K562 (cell line): ENCODE data around the gene KCTD16. TPM values are rescaled to one million over a fixed set of nuclear protein-coding genes. Genes with fewer than 3 reads are reported as not detected.

Experiments used
- ATAC-seq: fragments of 200-7000 bp; cut with Tn5 transposase; 3 replicates; pipeline ENCODE4 v1.9.1; 2020; ENCODE audit warnings: moderate library complexity
- BruUV-seq: library from RNA; stranded (reverse); fragments of 400-500 nt; replicated peaks from 2 replicates; lab custom pipeline; 2021; lab: Mats Ljungman, UMichigan
- CTCF ChIA-PET: fragments of 300-600 bp; formaldehyde crosslinking; extraction: SDS; loops from one replicate; lab custom pipeline; 2021; ENCODE audit warnings: low intra/inter-chr PET ratio; lab: Yijun Ruan, JAX
- POLR2A ChIA-PET: fragments of 300-600, 350-650 bp; sonication (Branson Sonifier 250); formaldehyde crosslinking; extraction: SDS; loops from one replicate; lab custom pipeline; 2021; ENCODE audit warnings: antibody characterized with exemption, inconsistent platforms; lab: Yijun Ruan, JAX
- DNase-seq, 4 experiments: peaks; one replicate each; pipeline versions ENCODE4 v3.0.0 to v3.0.0-alpha.2; 2011 to 2018; ENCODE audit warnings: low spot score in 3 of 4, mixed read lengths in 3 of 4; ENCODE audit errors: extremely low read depth in 1 of 4
- FAIRE-seq: peaks from 2 replicates; lab custom pipeline; 2011; peaks lifted over from hg19 to GRCh38; lab: Jason Lieb, UNC
- H2AFZ ChIP-seq: 2 replicates; pipeline ENCODE4 v1.6.0; 2011; ENCODE audit warnings: low read depth, low read length, control low read depth, inconsistent platforms
- H3K27ac ChIP-seq: fragments of 200-600 bp; 3 replicates; pipeline ENCODE4 v1.8.0; 2011; ENCODE audit warnings: low read depth, mild to moderate bottlenecking, control low read depth, inconsistent platforms, low read length, moderate library complexity, mixed read lengths; ENCODE audit errors: extremely low read depth
- H3K27me3 ChIP-seq, 2 experiments: fragments of 300-600 bp in 1 of 2; 2 replicates in 1 of 2; 3 replicates in 1 of 2; pipeline versions ENCODE4 v1.6.0 to v1.8.0; 2011; ENCODE audit warnings: inconsistent platforms in 2 of 2, low read length in 2 of 2, mild to moderate bottlenecking in 1 of 2, mixed read lengths in 1 of 2, moderate library complexity in 1 of 2; ENCODE audit not compliant: control insufficient read depth in 2 of 2, insufficient read depth in 2 of 2
- H3K36me3 ChIP-seq: fragments of 300-600 bp; 3 replicates; pipeline ENCODE4 v1.8.0; 2011; ENCODE audit warnings: mild to moderate bottlenecking, low read length, inconsistent platforms; ENCODE audit not compliant: control insufficient read depth, insufficient read depth
- H3K4me1 ChIP-seq, 2 experiments: fragments of 200-600 bp in 1 of 2; replicated peaks in 1 of 2; 2 replicates in 1 of 2; 3 replicates in 1 of 2; pipeline versions ENCODE4 v1.5.1 to v1.8.0; 2011; ENCODE audit warnings: inconsistent platforms in 2 of 2, low read length in 2 of 2, mild to moderate bottlenecking in 1 of 2, mixed read lengths in 1 of 2, moderate library complexity in 1 of 2; ENCODE audit not compliant: control insufficient read depth in 2 of 2, insufficient read depth in 2 of 2
- H3K4me2 ChIP-seq: 2 replicates; pipeline ENCODE4 v1.6.1; 2011; ENCODE audit warnings: low read length, control low read depth, inconsistent platforms, mixed read lengths; ENCODE audit not compliant: insufficient read depth
- H3K4me3 ChIP-seq: fragments of 200-600 bp; sonication (generic), shearing (Covaris generic); 2 replicates; pipeline ENCODE4 v1.5.1; 2016; ENCODE audit warnings: control low read depth, inconsistent platforms
- H3K79me2 ChIP-seq: fragments of 200-600 bp; 3 replicates; pipeline ENCODE4 v1.8.0; 2011; ENCODE audit warnings: low read length, inconsistent platforms; ENCODE audit not compliant: control insufficient read depth, insufficient read depth
- H3K9ac ChIP-seq, 2 experiments: 2 replicates each; pipeline versions ENCODE4 v1.6.0 to v1.6.1; 2011; ENCODE audit warnings: low read depth in 2 of 2, low read length in 2 of 2, control low read depth in 1 of 2, inconsistent platforms in 1 of 2, mild to moderate bottlenecking in 1 of 2, mixed read lengths in 1 of 2; ENCODE audit not compliant: insufficient read depth in 1 of 2
- H3K9me1 ChIP-seq: one replicate; pipeline ENCODE4 v1.6.0; 2011; ENCODE audit warnings: inconsistent platforms, mild to moderate bottlenecking, low read length, moderate library complexity; ENCODE audit not compliant: control insufficient read depth, insufficient read depth
- H3K9me3 ChIP-seq: replicated peaks from 2 replicates; pipeline ENCODE4 v1.5.1; 2011; ENCODE audit warnings: low read depth, low read length, inconsistent platforms; ENCODE audit not compliant: control insufficient read depth, insufficient read depth
- H4K20me1 ChIP-seq: replicated peaks from 2 replicates; pipeline ENCODE4 v1.6.1; 2011; ENCODE audit warnings: low read length, inconsistent platforms, mixed read lengths; ENCODE audit not compliant: control insufficient read depth, insufficient read depth
- ESRRA ChIP-seq: fragments of 450-650 bp; IDR thresholded peaks from 2 replicates; pipeline ENCODE4 v1.6.1; 2014; ENCODE audit warnings: low read depth, mild to moderate bottlenecking, moderate library complexity, borderline replicate concordance
- EWSR1 ChIP-seq: fragments of 450-650 bp; IDR thresholded peaks from 2 replicates; pipeline ENCODE4 v1.6.1; 2018; ENCODE audit warnings: borderline replicate concordance, mild to moderate bottlenecking, low read depth, moderate library complexity; ENCODE audit not compliant: partially characterized antibody
- HEY1 ChIP-seq: fragments of 250-450 bp; sonication (Bioruptor Pico); IDR thresholded peaks from 2 replicates; pipeline ENCODE4 v1.5.0; 2020; ENCODE audit warnings: mild to moderate bottlenecking, moderate library complexity, borderline replicate concordance
- TARDBP ChIP-seq: fragments of 450-650 bp; IDR thresholded peaks from 2 replicates; pipeline ENCODE4 v1.6.1; 2016
- TBL1XR1 ChIP-seq, 2 experiments: IDR thresholded peaks; 2 replicates each; pipeline ENCODE4 v1.6.1; 2012; ENCODE audit warnings: improper control_type of control experiment in 2 of 2, low read length in 2 of 2, mild to moderate bottlenecking in 1 of 2
- WGBS: fragments of 100-300 bp; shearing (Covaris generic); methylation state at CpG from one replicate; pipeline ENCODE4 v1.1.6; 2016; ENCODE audit warnings: low coverage, mixed read lengths; ENCODE audit not compliant: insufficient coverage; ENCODE audit errors: missing lambda C conversion rate; 5-methylcytosine and 5-hydroxymethylcytosine counted together
- in situ Hi-C: fragments of 300-500 bp; cut with MboI; formaldehyde crosslinking; loops from 4 replicates; pipeline ENCODE4 v1.15.0; 2018; ENCODE audit warnings: inconsistent platforms, mixed read lengths
- intact Hi-C: fragments of 100-400 bp; cut with micrococcal nuclease; formaldehyde crosslinking; loops from 2 replicates; pipeline ENCODE4 v1.14.2; 2022
- polyA plus RNA-seq, 8 experiments: library from polyadenylated mRNA; depleted of rRNA in 4 of 8; stranded (reverse) in 5 of 8; unstranded in 3 of 8; fragments of >200 nt; fragmentation: Nextera tagmentation in 2 of 8; fragmentation: Illumina TruSeq in 1 of 8; extraction: Ambion mirVana in 2 of 8; extraction: Trizol in 1 of 8; gene quantifications; 2 replicates each; pipeline versions ENCODE4 v1.2.1 to v1.2.3, GENCODE V29; 2011 to 2014; ENCODE audit warnings: inconsistent platforms in 1 of 8, missing spikeins in 1 of 8
- total RNA-seq, 7 experiments: library from RNA; depleted of rRNA in 6 of 7; stranded (reverse); fragments of >200 nt in 6 of 7; fragmentation: Illumina TruSeq in 2 of 7; extraction: Trizol in 2 of 7; gene quantifications; 2 replicates each; pipeline versions ENCODE4 v1.2.1 to v1.2.3, GENCODE V29; 2011 to 2021; ENCODE audit warnings: low replicate concordance in 1 of 7
- TF ChIP-seq, protein P1 (sequence below): fragments of 250-450 bp; sonication (Bioruptor Pico); IDR thresholded peaks from 2 replicates; pipeline ENCODE4 v1.8.0; 2021; ENCODE audit warnings: borderline replicate concordance, mild to moderate bottlenecking, moderate library complexity; ENCODE audit not compliant: poor library complexity, severe bottlenecking
- TF ChIP-seq, protein P2 (sequence below): sonication (generic); formaldehyde crosslinking; IDR thresholded peaks from 2 replicates; pipeline ENCODE4 v1.8.0; 2022; ENCODE audit warnings: missing genetic modification reagents, mild to moderate bottlenecking, borderline replicate concordance
- TF ChIP-seq, protein P3 (sequence below): fragments of 450-650 bp; IDR thresholded peaks from 2 replicates; pipeline ENCODE4 v1.6.1; 2016; ENCODE audit warnings: mild to moderate bottlenecking, moderate library complexity
- TF ChIP-seq, protein P4 (sequence below): IDR thresholded peaks from 2 replicates; pipeline ENCODE4 v1.6.1; 2011; ENCODE audit not compliant: insufficient read length; ENCODE audit errors: extremely low read depth

Gene KCTD16
- total and polyA plus RNA-seq, 9 of the 15 experiments (the other 6 are each of a cell fraction or from before 2014, with no cell fraction given): 0.04 TPM; not detected in 8

DNA sequence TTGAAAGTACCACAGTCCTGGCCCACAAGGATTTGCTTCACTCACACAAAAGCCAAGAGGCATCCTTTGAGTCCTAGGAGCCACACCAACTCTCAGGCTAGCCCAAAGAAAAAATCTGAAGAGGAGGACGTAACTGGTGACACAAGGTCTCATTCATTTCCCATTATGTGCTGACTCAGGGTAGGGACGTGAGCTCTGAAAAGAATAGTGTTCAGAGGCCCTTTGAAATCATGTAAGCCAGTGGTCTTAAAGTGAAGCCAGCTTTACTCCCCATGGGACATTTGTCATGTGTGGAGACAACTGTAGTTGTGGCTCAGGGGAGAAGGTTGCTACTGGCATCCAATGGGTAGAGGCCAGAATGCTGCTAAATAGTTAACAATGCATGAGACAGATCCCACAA lies 332.4 kb downstream of the KCTD16 start:
- CTCF ChIA-PET: no interaction called here
- TF ChIP-seq TARDBP (no peak), ESRRA (no peak), HEY1 (CRISPR knock-in tag) (no peak), TBL1XR1 (IDR thresholded peaks at IDR 0.05; ENCODE audit: low read length in 2 of 2) (no peak), EWSR1 (no peak)
- TF ChIP-seq, protein P1, sequence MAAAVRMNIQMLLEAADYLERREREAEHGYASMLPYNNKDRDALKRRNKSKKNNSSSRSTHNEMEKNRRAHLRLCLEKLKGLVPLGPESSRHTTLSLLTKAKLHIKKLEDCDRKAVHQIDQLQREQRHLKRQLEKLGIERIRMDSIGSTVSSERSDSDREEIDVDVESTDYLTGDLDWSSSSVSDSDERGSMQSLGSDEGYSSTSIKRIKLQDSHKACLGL: no peak
- TF ChIP-seq, protein P2, sequence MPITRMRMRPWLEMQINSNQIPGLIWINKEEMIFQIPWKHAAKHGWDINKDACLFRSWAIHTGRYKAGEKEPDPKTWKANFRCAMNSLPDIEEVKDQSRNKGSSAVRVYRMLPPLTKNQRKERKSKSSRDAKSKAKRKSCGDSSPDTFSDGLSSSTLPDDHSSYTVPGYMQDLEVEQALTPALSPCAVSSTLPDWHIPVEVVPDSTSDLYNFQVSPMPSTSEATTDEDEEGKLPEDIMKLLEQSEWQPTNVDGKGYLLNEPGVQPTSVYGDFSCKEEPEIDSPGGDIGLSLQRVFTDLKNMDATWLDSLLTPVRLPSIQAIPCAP (CRISPR knock-in tag): no peak
- TF ChIP-seq, protein P3, sequence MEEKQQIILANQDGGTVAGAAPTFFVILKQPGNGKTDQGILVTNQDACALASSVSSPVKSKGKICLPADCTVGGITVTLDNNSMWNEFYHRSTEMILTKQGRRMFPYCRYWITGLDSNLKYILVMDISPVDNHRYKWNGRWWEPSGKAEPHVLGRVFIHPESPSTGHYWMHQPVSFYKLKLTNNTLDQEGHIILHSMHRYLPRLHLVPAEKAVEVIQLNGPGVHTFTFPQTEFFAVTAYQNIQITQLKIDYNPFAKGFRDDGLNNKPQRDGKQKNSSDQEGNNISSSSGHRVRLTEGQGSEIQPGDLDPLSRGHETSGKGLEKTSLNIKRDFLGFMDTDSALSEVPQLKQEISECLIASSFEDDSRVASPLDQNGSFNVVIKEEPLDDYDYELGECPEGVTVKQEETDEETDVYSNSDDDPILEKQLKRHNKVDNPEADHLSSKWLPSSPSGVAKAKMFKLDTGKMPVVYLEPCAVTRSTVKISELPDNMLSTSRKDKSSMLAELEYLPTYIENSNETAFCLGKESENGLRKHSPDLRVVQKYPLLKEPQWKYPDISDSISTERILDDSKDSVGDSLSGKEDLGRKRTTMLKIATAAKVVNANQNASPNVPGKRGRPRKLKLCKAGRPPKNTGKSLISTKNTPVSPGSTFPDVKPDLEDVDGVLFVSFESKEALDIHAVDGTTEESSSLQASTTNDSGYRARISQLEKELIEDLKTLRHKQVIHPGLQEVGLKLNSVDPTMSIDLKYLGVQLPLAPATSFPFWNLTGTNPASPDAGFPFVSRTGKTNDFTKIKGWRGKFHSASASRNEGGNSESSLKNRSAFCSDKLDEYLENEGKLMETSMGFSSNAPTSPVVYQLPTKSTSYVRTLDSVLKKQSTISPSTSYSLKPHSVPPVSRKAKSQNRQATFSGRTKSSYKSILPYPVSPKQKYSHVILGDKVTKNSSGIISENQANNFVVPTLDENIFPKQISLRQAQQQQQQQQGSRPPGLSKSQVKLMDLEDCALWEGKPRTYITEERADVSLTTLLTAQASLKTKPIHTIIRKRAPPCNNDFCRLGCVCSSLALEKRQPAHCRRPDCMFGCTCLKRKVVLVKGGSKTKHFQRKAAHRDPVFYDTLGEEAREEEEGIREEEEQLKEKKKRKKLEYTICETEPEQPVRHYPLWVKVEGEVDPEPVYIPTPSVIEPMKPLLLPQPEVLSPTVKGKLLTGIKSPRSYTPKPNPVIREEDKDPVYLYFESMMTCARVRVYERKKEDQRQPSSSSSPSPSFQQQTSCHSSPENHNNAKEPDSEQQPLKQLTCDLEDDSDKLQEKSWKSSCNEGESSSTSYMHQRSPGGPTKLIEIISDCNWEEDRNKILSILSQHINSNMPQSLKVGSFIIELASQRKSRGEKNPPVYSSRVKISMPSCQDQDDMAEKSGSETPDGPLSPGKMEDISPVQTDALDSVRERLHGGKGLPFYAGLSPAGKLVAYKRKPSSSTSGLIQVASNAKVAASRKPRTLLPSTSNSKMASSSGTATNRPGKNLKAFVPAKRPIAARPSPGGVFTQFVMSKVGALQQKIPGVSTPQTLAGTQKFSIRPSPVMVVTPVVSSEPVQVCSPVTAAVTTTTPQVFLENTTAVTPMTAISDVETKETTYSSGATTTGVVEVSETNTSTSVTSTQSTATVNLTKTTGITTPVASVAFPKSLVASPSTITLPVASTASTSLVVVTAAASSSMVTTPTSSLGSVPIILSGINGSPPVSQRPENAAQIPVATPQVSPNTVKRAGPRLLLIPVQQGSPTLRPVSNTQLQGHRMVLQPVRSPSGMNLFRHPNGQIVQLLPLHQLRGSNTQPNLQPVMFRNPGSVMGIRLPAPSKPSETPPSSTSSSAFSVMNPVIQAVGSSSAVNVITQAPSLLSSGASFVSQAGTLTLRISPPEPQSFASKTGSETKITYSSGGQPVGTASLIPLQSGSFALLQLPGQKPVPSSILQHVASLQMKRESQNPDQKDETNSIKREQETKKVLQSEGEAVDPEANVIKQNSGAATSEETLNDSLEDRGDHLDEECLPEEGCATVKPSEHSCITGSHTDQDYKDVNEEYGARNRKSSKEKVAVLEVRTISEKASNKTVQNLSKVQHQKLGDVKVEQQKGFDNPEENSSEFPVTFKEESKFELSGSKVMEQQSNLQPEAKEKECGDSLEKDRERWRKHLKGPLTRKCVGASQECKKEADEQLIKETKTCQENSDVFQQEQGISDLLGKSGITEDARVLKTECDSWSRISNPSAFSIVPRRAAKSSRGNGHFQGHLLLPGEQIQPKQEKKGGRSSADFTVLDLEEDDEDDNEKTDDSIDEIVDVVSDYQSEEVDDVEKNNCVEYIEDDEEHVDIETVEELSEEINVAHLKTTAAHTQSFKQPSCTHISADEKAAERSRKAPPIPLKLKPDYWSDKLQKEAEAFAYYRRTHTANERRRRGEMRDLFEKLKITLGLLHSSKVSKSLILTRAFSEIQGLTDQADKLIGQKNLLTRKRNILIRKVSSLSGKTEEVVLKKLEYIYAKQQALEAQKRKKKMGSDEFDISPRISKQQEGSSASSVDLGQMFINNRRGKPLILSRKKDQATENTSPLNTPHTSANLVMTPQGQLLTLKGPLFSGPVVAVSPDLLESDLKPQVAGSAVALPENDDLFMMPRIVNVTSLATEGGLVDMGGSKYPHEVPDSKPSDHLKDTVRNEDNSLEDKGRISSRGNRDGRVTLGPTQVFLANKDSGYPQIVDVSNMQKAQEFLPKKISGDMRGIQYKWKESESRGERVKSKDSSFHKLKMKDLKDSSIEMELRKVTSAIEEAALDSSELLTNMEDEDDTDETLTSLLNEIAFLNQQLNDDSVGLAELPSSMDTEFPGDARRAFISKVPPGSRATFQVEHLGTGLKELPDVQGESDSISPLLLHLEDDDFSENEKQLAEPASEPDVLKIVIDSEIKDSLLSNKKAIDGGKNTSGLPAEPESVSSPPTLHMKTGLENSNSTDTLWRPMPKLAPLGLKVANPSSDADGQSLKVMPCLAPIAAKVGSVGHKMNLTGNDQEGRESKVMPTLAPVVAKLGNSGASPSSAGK: no peak
- TF ChIP-seq, protein P4, sequence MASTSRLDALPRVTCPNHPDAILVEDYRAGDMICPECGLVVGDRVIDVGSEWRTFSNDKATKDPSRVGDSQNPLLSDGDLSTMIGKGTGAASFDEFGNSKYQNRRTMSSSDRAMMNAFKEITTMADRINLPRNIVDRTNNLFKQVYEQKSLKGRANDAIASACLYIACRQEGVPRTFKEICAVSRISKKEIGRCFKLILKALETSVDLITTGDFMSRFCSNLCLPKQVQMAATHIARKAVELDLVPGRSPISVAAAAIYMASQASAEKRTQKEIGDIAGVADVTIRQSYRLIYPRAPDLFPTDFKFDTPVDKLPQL: no peak

More for the DNA sequence above, 332.4 kb downstream of the KCTD16 start:
- 4% methylated on average over 2 of the region's 2 CpGs for WGBS
- Histone ChIP-seq H3K4me2 (no peak overlapping the region), H3K79me2 (no peaks in the 10 kb centered on the region), H3K4me1 (no peaks in the 10 kb centered on the region), H3K36me3 (no peaks in the 10 kb centered on the region), H3K27me3 (no peaks in the 10 kb centered on the region), H2AFZ (no peak overlapping the region), H3K9me3 (no peaks in the 10 kb centered on the region; the same call in 1 of the 2 replicates), H4K20me1 (no peaks in the 10 kb centered on the region), H3K9me1 (no peaks in the 10 kb centered on the region), H3K9ac (no peak overlapping the region), H3K4me3 (no peak overlapping the region), H3K27ac (no peak overlapping the region)
- in situ Hi-C loops: no loop called here
- no TSS peak for BruUV-seq
- POLR2A ChIA-PET: no interaction called here
- intact Hi-C loops: no loop called here
- FAIRE-seq: no peak
- no peak for DNase-seq
- ATAC-seq: no peak
